Amniotic epithelial cell (primary cell): ENCODE results near the gene CYP26A1.

Experiments
- DNase-seq: peaks from one replicate; pipeline ENCODE4 v3.0.0-alpha.2; 2010; ENCODE audit warnings: low read depth

Gene CYP26A1

DNA sequence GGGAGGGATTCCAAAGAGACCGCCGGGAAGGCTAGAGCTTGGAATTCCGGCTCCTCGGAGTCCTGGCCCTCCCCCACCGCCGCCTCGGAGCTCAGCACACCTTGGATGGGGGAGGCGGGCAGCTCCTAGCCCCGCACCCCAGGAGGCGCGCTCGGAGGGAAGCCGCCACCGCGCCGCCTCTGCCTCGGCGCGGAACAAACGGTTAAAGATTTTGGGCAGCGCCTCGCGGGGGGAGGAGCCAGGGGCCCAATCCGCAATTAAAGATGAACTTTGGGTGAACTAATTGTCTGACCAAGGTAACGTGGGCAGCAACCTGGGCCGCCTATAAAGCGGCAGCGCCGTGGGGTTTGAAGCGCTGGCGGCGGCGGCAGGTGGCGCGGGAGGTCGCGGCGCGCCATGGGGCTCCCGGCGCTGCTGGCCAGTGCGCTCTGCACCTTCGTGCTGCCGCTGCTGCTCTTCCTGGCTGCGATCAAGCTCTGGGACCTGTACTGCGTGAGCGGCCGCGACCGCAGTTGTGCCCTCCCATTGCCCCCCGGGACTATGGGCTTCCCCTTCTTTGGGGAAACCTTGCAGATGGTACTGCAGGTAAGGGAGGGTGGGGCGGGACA is at the start of gene CYP26A1:
TSS of gene CYP26A1 (plus strand) at position 355 of the 608 bp plus-strand sequence. CDS start at position 397, 42 bp downstream.
- DNase-seq, result no peak

- DNase-seq, result no peak
Observed at GRCh38 chr10:93026072-93026471, 47.6 kb upstream of the CYP26A1 start.

GRCh38 chr10:93027508-93027907 is 46.2 kb upstream of the CYP26A1 start:
- no peak for DNase-seq

DNA sequence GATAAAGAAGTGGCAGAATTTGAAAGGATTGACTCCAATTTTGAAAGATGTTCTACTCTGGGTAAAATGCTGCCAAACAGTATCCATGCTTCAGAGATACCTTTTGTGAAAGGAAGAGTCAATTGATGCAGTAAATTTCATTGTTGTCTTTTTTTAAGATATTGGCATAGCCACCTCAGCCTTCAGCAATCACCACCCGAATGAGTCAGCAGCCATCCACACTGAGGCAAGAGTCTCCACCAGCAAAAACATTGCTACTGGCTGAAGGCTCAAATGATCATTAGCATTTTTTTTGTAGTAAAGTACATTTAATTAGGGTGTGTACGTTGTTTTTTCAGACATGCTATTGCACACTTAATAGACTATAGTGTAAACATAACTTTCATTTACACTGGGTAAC is 44.8 kb upstream of the CYP26A1 start:
- DNase-seq, result peak; percentile 43

GRCh38 chr10:93030409-93030808 is 43.3 kb upstream of the CYP26A1 start:
- peak; percentile 83 for DNase-seq

- no peak for DNase-seq
Observed at GRCh38 chr10:93032105-93032808, 41.4 kb upstream of the CYP26A1 start.

DNA sequence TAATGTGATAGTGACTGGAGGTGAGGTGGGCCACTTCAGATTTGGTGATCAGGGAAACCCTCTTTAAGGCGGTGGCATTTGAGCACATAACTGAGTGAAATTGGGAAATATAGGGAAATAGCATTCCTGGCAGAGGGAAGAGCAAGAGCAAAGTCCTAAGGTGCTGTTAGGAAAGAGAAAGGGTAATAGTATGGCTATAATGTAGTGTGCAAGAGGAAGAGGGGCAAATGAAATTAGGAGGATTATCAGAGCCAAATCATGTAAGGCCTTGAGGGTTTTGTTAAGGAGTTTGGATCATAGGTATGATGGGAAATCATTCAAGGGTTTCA is 40.9 kb upstream of the CYP26A1 start:
- DNase-seq, result no peak

DNA sequence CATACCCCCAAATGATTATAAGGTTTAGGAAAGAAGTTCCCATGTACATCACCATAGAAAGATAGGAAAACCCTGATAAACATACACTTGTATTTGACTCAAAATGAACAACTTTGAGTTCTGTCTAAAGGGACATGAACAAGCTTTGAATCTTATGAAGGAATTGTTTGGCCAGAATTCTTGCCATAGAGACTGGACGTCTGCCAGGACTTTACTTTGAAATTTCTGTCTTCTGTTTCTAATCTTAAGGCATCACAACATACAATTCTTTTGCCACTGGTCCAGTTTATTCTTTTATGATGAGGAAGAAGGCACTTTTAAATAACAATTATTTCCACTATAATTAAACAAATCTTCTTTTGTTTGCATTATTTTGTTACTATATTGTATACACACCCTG is 39.3 kb upstream of the CYP26A1 start:
- DNase-seq, result no peak

- DNase-seq, result no peak
Observed at GRCh38 chr10:93039110-93039509, 34.6 kb upstream of the CYP26A1 start.

DNA sequence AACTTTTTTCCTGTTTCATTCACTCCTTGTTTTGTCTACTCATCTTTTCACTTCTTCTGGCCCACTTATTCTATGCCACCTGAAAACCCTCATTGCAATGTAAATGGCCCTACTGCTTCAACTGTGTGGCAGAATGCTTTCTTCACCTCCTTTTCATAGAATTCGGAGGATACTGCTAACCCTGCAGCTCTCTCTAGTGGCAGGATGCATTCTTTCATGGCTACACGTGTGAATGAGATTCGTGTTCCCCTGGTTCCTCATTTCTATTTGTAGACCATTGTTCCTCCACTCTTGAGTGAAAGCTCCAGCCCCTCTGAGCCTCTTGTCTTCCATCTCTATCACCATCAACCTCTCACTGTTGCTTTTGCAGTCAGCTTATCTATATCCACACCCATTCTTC is 34.0 kb upstream of the CYP26A1 start:
- peak; percentile 43 for DNase-seq

DNA sequence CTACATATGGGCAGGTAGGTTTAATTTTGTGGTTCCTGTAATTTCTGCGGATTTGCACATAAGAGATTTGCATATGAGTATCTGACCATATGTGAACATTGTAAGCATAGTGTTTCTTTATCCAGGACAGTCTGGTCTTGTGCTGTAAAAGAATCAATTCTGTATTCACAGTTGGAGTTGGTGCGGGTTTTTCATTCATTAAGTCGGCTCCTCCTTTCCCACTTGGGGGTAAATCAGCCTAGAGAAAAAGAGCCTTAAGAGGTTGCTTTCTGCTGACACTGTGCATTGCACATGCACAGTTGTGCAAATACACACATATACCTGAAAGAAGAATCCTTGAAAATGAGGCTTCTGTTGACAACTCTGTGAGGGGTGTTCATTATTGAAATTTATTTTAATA is 19.2 kb upstream of the CYP26A1 start:
- DNase-seq, result no peak

DNA sequence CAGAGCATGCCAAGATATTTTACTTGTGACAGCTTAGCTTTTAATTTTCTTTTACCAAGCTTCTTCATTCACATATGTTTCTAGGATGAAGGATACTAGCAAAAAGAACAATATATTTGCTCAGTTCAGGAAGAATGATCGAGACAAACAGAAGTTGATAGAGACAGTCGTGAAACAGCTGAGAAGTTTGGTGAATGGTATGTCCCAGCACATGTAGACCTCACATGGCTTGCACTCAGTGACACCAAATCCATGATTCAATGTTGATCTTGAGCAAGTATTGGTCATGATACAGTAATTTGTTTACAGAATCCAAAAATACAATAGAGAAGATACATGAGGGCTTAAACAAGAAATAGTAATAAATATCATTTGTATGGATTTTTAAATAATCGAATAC is 15.6 kb upstream of the CYP26A1 start:
- DNase-seq, result no peak

- no peak for DNase-seq
Observed at GRCh38 chr10:93059975-93060886, 13.5 kb upstream of the CYP26A1 start, which contains the start of gene CYP26C1. Gene CYP26C1, plus strand, starts transcription at chr10:93060798. Its CDS starts 466 bp downstream, at chr10:93061264.

- DNase-seq, result no peak
Observed at GRCh38 chr10:93060887-93061593, 12.7 kb upstream of the CYP26A1 start.

DNA sequence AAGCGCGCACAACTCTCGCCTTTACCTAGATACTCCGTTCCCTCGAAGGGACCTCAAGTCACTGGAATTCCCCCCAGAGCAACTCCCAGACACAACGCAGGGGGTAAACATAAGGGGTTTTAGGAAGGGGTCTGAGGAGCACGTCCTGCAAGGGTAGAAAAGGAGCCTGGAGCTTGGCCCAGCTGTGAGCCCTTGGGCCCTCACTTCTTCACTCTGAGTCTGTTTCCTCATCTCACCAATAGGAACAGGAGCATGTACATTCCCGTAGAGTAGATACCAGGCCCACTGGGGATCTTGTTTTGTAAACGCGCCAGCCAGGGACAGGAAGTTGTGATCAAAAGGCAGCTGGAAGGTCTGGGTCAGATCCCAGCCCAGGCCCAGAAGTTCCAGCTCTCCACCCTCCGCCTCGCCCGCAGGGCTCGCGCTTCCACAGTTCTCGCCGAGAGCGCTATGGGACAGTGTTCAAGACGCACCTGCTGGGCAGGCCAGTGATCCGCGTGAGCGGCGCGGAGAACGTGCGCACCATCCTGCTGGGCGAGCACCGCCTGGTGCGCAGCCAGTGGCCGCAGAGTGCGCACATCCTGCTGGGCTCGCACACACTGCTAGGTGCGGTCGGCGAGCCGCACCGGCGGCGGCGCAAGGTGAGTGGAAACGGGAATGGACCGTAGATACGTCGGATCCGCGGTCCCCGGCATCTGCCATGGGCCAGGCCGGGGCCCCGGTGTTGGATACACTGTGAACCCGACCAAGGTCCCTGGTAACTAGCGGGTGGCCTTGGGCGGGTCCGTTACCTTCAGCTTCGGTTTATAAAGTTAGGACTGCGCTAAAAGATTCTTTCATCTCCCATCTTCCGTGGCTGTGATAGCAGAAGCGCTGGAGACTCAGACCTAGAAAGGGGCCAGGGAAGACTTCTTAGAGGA is 11.8 kb upstream of the CYP26A1 start:
- DNase-seq, result no peak

GRCh38 chr10:93062514-93063143 is 11.1 kb upstream of the CYP26A1 start:
- DNase-seq, result no peak

DNA sequence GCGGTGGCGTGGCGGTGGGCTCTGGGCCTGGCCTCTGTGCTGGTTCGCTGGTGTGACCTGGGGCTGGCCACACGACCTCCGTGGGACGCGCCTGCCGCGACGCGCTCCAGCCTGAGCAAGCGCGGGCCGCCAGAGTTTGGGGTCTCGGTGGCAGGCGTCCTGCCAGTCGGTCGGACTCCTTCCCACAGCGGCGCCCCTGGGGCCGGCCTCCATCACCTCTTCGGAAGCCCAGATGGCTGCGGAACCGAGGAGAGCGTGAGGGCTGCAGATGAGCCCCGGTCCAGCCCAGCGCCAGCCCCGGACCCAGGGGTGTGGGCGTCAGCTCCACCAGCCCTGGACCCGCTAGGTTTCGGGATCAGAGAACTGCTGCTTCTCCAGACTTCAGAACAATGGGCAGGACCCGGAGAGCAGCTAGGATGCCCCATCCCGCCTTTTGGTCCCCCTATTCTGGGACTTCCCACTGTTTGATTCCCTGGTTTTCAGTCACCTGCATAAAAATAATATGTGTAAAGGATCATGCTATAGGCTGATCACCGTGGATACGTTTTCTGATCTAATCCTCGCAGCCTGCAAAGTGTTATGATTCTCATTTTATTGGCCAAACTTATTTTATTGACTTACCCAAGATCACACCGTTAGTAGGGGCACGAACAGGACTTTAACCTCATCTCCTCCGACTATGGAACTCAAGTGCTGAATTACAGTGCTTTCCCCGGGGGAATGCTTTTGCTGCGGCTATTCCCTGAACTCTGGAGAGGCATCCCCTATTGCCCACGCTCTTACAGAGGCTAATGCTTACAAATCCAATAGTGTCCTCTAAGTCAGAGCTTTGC is 10.3 kb upstream of the CYP26A1 start:
- DNase-seq, result no peak

DNA sequence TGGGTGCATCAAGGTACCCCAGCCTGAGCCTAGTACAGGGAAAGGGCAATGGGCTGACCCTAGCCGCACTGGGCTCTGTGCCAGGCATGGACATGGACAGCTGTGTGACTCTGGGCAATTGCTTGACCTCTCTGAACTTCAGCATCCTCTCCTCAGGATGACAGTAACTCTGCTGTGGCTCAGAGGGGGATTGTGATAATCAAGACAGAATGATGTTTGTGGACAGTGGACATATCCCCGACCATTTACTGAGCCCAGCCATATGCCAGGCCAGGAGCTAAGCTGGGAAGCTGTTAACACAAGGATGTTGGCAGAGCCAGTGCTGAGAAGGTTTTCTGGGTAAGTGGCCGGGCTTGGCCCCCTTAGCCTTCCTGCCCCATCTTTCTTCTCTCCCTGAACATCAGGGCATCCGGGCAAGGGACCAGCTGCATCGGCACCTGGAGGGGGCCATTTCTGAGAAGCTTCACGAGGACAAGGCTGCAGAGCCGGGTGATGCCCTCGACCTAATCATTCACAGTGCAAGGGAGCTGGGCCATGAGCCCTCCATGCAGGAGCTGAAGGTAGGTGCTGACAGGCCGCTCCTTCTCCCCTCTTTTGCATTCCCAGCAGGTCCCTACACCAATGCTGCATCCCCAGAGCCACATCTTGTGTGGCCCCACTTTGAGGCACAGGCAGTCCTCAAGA is 9.6 kb upstream of the CYP26A1 start:
- DNase-seq, result no peak
